ENCODE data around the gene GNLY. TPM values are rescaled to one million over a fixed set of nuclear protein-coding genes. Genes with fewer than 3 reads are reported as not detected.
A peak's percentile ranks its signal among the peaks of the same experiment; 100 is the strongest.

GNLY gene
- total and polyA plus RNA-seq, 9 of the 15 experiments (the other 6 are each of a cell fraction or from before 2014, with no cell fraction given), result not detected

GRCh38 chr2:85704800-85705679, 10.9 kb downstream of the GNLY start (continued):
- TF ChIP-seq CBX3 (IDR thresholded peaks at IDR 0.05; ENCODE audit: borderline replicate concordance in 1 of 2, low read length in 2 of 2), result no peak
- TF ChIP-seq MAFF (IDR thresholded peaks at IDR 0.05; ENCODE audit: low read length), result no peak
- 0 out of 2 replicates have a peak, but pooled peaks have one; percentile 20 for TF ChIP-seq FOSL1 (tag; conservative IDR thresholded peaks at IDR 0.05)
- no peak for TF ChIP-seq GTF2B (IDR thresholded peaks at IDR 0.05; ENCODE audit: extremely low read depth, insufficient read length)
- TF ChIP-seq ZBTB9 (CRISPR knock-in tag; IDR thresholded peaks at IDR 0.05), result no peak
- no peak for TF ChIP-seq ZNF76 (CRISPR knock-in tag; IDR thresholded peaks at IDR 0.05; ENCODE audit: borderline replicate concordance)
- TF ChIP-seq NUFIP1 (IDR thresholded peaks at IDR 0.05; ENCODE audit: partially characterized antibody), result no peak
- no peak for TF ChIP-seq NRF1 (conservative IDR thresholded peaks at IDR 0.05 in 1 of 2, IDR thresholded peaks at IDR 0.05 in 1 of 2)
- TF ChIP-seq KLF13 (tag; IDR thresholded peaks at IDR 0.05; ENCODE audit: borderline replicate concordance, low read depth), result no peak
- no peak for TF ChIP-seq PRMT5 (CRISPR knock-in tag; IDR thresholded peaks at IDR 0.05)
- TF ChIP-seq RBM22 (IDR thresholded peaks at IDR 0.05; ENCODE audit: low read depth, low read length, poor library complexity, severe bottlenecking), result no peak
- TF ChIP-seq CAMTA2 (CRISPR knock-in tag; conservative IDR thresholded peaks at IDR 0.05), result no peak
- peak; percentile 77 for TF ChIP-seq SOX6 (IDR thresholded peaks at IDR 0.05)
- TF ChIP-seq NFXL1 (CRISPR knock-in tag; IDR thresholded peaks at IDR 0.05), result no peak
- TF ChIP-seq NFATC3 (IDR thresholded peaks at IDR 0.05), result no peak
- no peak for TF ChIP-seq RBM17 (IDR thresholded peaks at IDR 0.05; ENCODE audit: borderline replicate concordance, low read depth, low read length)
- peak; percentile 25; the same call in 1 of the 2 replicates for TF ChIP-seq RNF2 (IDR thresholded peaks at IDR 0.05)
- TF ChIP-seq U2AF1 (optimal IDR thresholded peaks at IDR 0.05; ENCODE audit: low read depth, low read length), result no peak
- TF ChIP-seq PYGO2 (tag; IDR thresholded peaks at IDR 0.05), result no peak
- TF ChIP-seq GTF3C2 (IDR thresholded peaks at IDR 0.05; ENCODE audit: borderline replicate concordance, extremely low read depth, insufficient read length), result no peak
- no peak for TF ChIP-seq EZH2 (IDR thresholded peaks at IDR 0.05; ENCODE audit: borderline replicate concordance, low read depth, low read length)
- TF ChIP-seq ZNF197 (CRISPR knock-in tag; IDR thresholded peaks at IDR 0.05; ENCODE audit: low read depth), result no peak
- no peak for TF ChIP-seq HIVEP1 (CRISPR knock-in tag; IDR thresholded peaks at IDR 0.05)
- peak; percentile 69 for TF ChIP-seq CXXC5 (CRISPR knock-in tag; IDR thresholded peaks at IDR 0.05)
